GM19023 (cell line): ENCODE measurements around the gene CPNE2.

ENCODE experiments used
- ATAC-seq: cut with Tn5 transposase; IDR thresholded peaks from one replicate; pipeline ENCODE4 v1.9.1; 2021; ENCODE audit warnings: mild to moderate bottlenecking, moderate library complexity; ENCODE audit not compliant: unreplicated experiment

CPNE2 gene

DNA sequence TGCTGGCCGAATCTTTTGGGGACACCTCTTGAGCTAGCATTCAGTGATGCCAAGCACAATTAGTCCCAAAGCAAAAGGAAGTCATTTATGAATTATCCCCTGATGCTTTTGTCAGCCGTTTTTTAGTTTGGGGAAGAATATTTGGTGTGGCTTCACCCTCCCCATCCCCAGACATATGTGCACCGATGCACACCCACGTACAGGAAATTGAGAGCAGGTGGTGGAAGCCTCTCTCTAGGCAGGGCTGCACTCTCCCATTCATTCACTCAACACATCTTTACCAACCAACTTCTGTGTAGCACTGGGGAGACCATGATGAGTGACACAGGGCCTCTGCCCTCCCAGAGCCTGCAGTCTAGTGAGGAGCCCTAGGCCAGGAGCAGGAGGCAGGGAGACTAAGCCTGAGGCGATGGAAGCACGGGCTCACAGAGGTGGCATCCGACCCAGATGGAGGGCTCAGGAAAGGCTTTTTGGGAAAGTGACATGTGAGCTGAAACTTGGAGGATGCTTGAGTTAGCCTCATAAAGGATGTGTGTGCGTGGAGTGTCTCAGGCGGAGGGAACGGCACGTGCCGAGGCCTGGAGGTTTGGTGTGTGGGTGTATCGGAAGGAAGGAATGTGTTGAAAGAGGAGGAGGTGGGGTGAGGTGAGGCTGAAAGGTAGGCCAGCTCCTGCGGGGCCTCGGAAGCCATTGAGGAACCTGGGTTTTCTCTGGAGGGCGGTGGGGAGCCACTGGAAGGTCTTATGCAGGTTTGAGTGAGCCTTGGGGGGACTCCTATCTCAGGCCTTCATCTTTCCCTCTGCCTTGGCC is 49.6 kb downstream of the CPNE2 start:
- ATAC-seq = no peak

GRCh38 chr16:57143149-57143921 is 51.0 kb downstream of the CPNE2 start:
- ATAC-seq = no peak

- no peak for ATAC-seq
Measured at GRCh38 chr16:57144027-57144426, 51.6 kb downstream of the CPNE2 start.

GRCh38 chr16:57145046-57146021 is 53.0 kb downstream of the CPNE2 start:
- no peak for ATAC-seq

DNA sequence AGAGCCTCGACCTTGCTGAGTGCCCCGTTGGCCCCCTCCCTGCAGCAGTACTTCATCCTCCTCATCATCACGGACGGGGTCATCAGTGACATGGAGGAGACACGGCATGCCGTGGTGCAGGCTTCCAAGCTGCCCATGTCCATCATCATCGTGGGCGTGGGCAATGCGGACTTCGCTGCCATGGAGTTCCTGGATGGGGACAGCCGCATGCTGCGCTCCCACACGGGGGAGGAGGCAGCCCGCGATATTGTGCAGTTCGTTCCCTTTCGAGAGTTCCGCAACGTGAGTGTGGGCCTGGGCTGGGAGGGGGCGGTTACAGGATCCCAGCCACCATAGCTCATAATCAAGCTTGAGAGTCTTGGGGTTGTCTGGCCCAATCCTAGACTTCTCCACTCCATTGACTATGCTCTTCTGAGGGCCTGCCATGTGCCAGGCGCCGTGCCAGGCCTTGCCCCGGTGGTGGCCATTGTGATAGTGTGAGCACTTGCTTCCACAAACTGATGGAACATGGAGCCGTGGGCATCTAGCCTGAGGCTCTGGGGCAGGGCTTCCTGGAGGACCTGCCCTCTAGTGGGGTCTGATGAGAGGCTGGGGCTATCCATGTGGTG is 53.8 kb downstream of the CPNE2 start:
- no peak for ATAC-seq

GRCh38 chr16:57146735-57147134 is 54.4 kb downstream of the CPNE2 start:
- no peak for ATAC-seq

- ATAC-seq = no peak
Measured at GRCh38 chr16:57147381-57148221, 55.2 kb downstream of the CPNE2 start.

- no peak for ATAC-seq
Measured at GRCh38 chr16:57148481-57148880, 56.1 kb downstream of the CPNE2 start.

GRCh38 chr16:57149391-57149790 is 57.0 kb downstream of the CPNE2 start:
- no peak for ATAC-seq

GRCh38 chr16:57150682-57151330 is 58.4 kb downstream of the CPNE2 start:
- no peak for ATAC-seq

- no peak for ATAC-seq
Measured at GRCh38 chr16:57151369-57151768, 59.0 kb downstream of the CPNE2 start.

DNA sequence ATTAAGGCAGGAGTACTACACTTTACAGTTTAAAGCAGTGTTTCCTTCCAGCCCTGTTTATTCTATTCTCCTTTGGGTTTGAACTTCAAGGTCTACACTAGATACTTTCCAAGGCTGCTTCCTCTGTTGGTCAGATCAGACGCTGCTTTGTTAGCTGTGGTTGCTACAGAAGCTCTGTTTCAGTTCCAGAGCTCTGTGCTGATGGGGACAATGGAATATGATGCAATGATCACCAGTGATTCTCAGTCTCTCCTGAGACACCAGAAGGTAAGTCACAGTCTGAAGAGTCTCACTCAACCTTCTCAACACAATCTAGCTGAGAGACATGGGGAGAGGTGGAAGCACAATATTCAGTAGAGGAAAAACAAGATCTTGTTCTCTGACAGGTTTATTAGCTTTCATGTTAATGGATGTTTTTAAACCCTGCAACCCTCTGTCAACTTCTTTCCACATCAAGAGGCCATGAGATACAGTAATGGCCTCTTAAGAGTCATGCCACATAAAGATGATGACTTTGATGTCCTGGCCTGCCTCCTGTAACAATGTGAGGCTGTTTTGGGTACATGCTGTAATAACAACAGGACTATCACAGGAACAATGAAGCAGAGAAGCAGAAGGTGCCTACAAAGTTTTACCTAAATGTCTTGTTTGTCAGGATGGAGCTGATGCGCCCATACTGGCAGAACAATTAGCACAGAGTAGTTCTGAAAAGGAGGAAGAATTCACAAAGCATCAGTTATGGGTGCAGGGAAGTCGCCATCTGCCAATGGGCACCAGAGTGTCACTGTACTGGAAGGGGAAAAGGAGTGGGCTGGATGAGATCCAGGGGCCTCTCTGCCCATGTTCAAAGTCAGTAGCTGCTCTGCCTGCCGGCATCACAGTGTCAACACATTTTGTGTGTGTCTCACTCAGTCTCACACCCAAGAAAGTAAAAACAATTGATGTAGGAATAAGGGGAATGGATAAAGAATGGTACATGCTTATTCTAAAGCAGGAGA is 60.0 kb downstream of the CPNE2 start:
- no peak for ATAC-seq

DNA sequence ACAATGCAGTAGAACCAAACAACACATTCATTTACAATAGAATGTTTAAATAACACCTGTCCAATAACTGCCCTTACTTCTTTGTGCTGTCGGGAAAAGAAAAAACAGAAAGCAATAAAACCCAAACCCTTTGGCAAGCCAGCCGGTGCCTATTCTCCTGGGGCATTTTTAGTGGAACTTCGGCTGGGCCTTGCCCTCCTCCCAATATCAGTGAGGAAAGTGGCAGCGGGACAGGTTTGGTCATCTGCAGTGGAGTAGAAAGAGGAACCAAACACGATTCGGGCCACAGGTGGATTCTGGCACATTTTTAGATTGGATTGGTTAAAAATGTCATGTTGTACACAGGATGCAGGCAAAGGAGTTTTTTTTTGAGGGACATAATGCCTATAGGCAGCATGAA is 61.5 kb downstream of the CPNE2 start:
- no peak for ATAC-seq

- no peak for ATAC-seq
Measured at GRCh38 chr16:57155702-57156350, 63.4 kb downstream of the CPNE2 start.

DNA sequence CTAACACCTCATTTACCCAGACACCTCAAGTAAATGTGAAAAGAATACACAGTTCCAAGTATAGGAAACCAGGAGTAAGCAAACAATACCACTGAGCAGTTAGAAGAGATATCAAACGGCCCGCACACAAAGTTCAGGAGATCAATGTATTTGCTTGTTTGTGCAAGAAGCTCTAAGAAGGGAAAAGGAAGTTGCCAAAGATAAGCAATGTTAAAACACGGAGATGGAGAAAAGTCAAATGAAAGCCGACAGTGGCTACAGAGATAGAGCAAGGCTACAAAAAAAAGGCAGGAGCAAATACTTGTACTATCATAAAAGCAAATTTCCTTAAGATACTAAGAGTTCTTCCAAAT is 63.9 kb downstream of the CPNE2 start:
- ATAC-seq = no peak

DNA sequence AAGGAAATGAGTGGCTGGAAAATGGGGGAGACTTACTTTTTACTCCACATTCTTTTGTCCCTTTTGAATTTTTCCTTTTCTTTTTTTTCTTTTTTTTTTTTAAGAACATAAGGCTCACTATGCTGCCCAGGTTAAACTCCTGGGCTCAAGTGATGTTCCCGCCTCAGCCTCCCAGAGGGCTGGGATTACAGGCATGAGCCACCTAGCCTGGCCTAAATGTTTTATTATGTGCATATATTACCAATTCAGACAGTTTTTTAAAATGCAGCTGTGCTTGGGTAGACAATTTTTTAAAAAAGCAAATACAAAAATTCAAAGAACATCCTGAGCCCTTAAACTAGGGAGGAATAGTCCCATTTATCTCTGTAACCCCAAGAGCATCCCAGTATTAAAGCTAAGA is 65.2 kb downstream of the CPNE2 start:
- ATAC-seq = no peak

DNA sequence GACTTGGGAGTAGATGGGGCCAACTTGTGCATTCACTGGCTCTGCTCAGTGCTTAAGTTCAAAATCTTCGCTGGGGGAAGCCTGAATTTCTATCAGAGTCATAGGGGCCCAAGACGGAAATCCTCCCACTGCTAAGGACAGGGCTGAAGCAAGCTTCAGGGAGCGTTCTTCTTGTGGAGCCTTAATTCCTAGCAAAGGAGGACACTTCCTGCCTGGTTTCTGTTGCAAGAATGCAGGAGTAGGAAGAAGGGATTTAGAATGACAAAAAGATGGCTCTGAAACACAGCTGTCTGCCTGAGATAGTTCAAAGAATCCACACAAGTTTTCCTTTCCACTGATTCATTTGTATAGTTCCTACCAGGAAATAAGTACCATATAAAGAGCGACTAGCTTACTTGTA is 67.1 kb downstream of the CPNE2 start:
- no peak for ATAC-seq

- no peak for ATAC-seq
Measured at GRCh38 chr16:57163842-57164241, 71.5 kb downstream of the CPNE2 start.
